HG03432 (cell line): ENCODE measurements around the gene PEPD.

Experiments used
- ATAC-seq: cut with Tn5 transposase; IDR thresholded peaks from one replicate; pipeline ENCODE4 v1.9.1; 2021; ENCODE audit warnings: mild to moderate bottlenecking, moderate library complexity; ENCODE audit not compliant: unreplicated experiment

Gene PEPD

DNA sequence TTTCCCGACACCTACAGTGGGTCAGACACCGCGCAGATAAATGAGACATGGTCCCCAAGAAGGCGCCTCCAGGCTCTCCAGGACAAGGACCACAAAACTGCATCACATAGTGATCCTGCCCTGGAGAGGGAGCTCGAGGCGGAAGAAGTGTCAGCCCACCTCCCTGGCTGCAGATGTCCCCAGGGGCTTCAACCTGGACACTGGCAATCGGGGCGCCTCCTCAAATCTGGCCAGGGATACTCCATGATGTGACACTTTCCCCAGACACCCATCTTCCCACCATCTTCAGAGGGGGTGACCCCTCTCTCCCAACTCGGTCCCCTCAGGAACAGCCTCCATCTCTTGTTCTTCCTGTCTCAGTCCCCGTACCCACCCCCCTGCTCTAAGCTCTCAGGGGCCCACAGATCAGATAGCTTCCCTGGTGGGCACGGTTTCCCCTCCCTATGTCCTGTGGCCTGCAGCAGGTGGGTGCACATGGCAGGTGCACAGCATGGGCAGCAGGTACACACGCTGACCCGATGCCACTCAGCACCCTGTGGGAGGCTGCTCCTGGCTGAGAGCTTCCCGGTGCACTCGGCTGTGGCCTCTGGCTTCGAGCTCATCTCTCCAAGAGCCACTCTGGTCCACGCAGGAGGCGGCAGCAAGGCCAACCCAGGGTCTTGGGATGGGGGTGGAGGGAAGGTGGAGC lies 61.2 kb downstream of the PEPD start:
- ATAC-seq = no peak

DNA sequence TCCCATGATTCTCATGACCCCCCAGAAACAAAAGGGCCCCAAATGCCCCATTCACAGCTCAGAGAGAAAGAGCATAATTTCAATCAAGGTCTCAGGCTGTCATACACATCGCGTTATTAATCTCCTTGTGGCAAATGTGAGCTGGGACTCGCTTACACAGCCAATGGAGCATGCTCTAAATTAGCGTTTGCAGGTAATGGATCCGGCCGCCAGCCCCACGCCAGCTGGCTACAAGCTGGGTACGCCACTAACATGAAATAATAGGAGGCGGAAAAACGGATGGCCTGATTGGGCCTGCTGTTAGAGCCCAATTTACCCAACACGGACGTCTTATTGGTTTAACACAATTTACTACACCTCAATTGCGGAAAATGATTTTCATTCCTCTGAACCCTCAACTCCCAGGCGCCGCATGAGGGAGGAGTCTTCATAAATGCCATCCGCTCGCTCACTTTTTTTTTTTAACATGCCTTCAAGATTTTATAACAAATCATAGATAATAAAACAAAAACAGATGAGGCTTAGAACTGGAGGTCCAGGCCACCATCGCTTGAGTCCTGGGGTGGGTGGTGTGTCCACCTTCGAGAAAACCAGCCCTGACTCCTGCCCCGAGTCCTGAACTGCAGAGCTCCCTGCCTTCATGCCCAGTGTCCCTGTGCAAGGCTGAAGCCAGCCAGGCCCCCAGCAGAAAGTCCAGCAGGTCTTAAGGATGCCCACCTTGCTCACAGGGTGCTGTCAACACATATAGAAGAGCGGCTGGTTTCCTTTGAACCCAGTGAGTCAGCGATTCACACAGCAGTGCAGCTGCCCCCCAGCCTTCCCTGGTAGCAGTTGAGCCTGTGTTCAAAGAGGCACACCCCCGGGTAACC lies 62.1 kb downstream of the PEPD start:
- no peak for ATAC-seq

GRCh38 chr19:33458807-33459206 lies 62.8 kb downstream of the PEPD start:
- ATAC-seq = no peak

DNA sequence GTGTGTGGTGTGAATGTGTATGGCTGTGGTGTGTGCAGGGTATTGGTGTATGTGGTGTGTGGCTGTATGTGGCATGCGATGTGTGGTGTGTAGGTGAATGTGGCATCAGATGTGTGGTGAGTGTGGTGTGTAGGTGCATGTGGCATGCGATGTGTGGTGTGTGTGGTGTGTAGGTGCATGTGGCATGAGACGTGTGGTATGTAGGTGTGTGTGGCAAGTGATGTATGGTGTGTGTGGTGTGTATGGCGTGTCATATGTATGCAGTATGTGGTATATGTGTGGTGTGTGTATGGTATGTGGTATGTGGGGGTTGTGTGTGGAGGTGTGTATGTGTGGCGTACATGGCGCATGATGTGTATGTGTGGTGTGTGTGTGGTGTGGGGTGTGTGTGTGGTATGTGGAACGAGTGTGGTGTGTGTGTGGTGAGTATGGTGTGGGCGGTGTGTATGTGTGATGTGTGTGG lies 63.4 kb downstream of the PEPD start:
- ATAC-seq = no peak

- no peak for ATAC-seq
These were observed 64.8 kb downstream of the PEPD start for GRCh38 chr19:33456845-33457220.

GRCh38 chr19:33456076-33456844 lies 65.3 kb downstream of the PEPD start:
- no peak for ATAC-seq

DNA sequence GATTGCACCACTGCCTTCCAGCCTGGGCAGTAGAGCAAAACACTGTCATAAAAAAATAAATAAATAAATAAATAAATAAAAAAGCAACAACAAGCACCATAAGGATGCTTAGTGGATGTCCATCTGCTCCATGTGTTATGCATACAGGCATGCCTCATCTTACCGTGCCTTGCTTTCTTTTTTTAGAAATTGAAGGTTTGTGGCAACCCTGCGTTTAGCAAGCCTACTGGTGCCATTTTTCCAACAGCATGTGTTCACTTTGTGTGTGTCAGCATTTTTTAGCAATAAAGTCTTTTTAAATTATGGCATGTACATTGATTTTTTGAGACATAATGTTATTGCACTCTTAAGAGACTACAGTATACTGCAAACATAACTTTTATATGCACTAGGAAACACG lies 68.3 kb downstream of the PEPD start:
- ATAC-seq = no peak

GRCh38 chr19:33450689-33451088 lies 70.9 kb downstream of the PEPD start:
- ATAC-seq = no peak

DNA sequence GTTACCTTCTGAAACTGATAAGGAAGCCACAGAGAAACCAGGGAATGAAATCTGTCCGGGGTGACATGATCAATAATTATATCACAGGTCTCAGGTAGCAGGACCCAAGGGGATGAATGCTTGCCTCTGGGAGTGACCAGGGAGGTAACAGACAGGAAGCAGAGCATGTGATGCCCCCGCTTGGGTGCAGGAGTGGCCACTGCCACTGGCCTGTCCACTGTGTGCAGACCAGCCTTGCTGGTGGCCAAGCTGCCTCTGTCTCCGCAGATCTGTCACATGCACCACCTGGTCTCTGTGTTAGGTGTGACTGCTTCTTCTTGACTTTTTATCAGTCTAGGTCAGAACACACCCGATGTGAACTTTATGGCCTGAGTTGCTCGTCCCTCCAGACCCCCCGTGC lies 71.8 kb downstream of the PEPD start:
- no peak for ATAC-seq

- no peak for ATAC-seq
These were observed 73.5 kb downstream of the PEPD start for GRCh38 chr19:33448159-33448516.

DNA sequence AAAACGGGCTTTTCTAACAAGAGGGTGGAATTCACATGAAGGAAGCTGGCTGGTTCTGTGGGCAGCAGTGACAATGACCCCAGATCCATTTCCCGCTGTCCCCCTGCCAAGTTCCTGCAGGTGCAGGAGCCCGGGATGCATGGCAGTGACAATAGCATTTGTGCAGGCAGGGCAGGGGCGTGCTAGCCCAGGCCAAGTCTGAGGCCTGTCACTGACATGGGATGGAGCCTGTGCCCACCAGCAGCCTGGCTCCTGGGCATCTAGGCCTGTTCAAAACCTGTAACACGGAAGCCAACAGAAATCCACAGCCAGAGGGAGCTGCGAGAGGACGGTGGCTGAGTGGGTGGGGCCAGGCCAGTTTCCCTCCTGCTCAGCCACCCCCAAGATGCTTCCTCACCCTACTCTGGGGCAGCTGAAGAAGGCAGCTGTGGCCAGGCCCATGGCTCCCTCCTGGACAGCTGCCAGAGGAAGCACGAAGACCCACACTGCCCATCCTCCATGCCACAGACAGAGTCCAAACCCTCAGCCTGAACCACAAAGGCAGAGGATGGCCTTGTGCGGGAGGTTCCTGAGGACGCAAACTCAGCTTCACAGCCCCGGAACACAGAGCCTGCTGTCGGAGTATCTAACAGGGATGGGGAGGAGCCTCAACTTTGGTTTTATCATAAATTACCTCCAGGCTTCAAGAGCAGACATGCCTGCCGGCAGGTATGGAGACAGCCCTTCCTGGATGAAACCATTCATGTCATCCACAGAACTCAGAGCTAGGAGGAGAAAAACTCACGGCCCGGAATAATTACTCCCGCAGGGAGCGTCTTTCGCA lies 74.0 kb downstream of the PEPD start:
- no peak for ATAC-seq

- no peak for ATAC-seq
These were observed 75.0 kb downstream of the PEPD start for GRCh38 chr19:33446330-33447293.

DNA sequence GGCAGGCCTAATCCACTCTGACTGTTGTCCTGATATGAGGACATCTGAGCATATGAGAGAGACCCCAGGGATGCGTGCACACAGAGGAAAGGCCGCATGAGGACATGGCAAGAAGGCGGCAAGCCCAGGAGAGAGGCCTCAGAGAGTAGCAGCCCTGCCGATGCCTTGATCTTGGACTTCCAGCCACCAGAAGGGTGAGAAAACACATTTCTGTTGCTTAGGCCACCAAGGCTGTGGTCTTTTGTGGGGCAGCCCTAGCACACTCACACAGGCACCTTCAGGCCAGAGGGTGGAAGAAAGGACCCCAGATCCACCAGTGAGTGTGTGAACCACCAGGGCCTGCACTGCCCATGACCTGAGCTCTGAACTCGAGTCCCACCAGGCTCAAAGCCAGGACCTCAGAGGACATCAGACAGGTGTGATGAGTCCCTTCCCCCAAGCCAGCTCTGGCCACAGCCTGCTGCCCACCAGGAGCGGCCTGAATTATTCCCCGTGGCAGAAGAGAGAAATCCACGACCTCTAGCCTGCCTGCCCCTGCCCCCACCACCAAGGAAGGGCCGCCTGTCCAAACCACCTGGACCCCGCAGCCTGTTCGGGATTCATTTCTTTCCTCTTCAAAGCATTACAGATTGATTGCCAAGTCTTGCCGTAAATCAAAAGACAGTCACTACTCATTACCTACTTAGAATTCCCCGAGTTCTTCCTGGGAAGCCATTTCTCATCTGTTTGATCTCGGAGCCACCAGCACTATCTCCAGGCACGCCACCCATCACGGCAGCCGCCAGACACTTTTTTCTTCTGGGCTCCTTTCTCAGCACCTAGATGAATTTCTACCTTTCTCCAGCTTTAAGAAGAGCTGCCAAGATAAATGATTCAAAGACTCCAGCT lies 75.9 kb downstream of the PEPD start:
- ATAC-seq = no peak

- ATAC-seq = no peak
These were observed 76.8 kb downstream of the PEPD start for GRCh38 chr19:33444562-33445441.

DNA sequence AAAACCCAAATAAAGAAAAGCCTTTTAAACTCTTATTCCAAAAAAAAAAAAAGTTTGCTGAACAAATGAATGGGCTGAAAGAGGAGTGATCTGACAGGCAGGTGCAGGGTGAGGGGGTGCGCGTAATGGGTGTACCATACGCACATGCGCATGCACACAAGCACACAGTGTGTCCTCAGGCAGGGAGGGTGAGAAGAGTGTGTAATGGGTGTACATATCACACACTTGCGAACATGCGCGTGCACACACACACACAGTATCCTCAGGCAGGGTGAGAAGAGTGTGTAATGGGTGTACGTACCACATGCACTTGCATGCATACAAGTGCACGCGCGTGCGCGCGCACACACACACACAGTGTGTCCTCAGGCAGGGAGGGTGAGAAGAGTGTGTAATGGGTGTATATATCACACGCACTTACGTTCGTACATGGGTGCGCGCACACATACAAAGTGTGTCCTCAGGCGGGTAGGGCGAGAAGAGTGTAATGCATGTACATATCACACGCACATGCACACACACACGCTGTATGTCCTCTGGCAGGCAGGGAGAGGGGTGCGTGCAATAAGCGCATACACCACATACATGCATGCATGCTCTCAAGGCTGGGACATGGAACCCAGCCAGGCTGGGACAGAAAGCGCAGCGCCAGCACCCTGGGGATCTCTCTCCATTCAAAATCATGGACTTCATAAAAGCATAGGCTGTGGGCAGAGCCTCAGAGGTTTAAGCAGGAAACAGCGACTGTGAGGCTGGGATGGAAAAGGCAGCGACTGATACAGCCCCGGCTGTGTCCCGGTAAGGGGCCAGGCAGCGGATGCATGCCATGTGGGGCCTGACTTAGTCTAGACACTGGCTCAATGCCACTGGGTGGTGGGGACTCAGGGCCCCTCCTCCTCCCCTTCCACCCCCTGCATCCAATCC lies 77.7 kb downstream of the PEPD start:
- no peak for ATAC-seq

- no peak for ATAC-seq
These were observed 78.9 kb downstream of the PEPD start for GRCh38 chr19:33442706-33443105.

DNA sequence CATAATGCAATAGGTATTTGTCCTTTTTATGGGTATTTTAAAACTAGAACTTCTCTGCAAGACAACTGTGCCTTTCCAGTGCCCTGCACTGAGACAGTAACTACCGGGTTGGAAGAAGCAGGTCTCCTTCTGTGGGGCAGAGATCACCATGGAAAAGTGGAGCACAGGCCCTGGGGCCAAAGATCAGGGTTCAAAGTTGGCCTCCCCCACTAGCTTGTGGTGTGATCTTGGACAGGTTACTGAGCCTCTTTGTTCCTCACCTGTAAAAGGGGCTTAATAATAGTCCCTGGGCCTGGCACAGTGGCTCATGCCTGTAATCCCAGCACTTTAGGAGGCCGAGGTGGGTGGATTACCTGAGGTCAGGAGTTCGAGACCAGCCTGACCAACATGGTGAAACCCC lies 79.8 kb downstream of the PEPD start:
- no peak for ATAC-seq
